PC-9 (cell line): ENCODE data around the gene KIAA0586.
"Not testable (repeated sequence)": the region's sequence is repeated elsewhere in the genome, so short reads cannot be mapped to it uniquely, and the experiment has no call there.

Experiments
- CTCF ChIP-seq: fragments of 200-600 bp; sonication (generic); conservative IDR thresholded peaks from 2 replicates; pipeline ENCODE4 v1.6.1; 2017; ENCODE audit warnings: mixed run types, antibody characterized with exemption, mild to moderate bottlenecking, moderate library complexity
- EZH2 ChIP-seq: fragments of 200-600 bp; sonication (generic); IDR thresholded peaks from 2 replicates; pipeline ENCODE4 v1.8.0; 2017; ENCODE audit warnings: antibody characterized with exemption, low read depth

GRCh38 chr14:58478329-58478728, 50.8 kb downstream of the KIAA0586 start:
- TF ChIP-seq CTCF, EZH2: not testable (repeated sequence)
